ENCODE measurements around the gene RAB11FIP3. TPM values are rescaled to one million over a fixed set of nuclear protein-coding genes. Genes with fewer than 3 reads are reported as not detected.

RAB11FIP3 gene
- total RNA-seq, 1 donor, result 25.3 TPM

GRCh38 chr16:530111-530817, 104.8 kb downstream of the RAB11FIP3 start:
- H3K4me3 ChIP-seq (ENCODE audit: insufficient read depth, low read length), result peak overlapping the region; percentile 86
- H3K9me3 ChIP-seq (ENCODE audit: low read depth, low read length), result no peaks in the 10 kb centered on the region
- H2AFZ ChIP-seq (ENCODE audit: low read length), result no peak overlapping the region
- peak; percentile 87 for DNase-seq (ENCODE audit: insufficient read length, low spot score, missing footprints)
- peaks cover 85% of the 10 kb centered on the region for H3K79me2 ChIP-seq (ENCODE audit: insufficient read depth, low read length)
- peaks cover 29% of the 10 kb centered on the region for H3K4me1 ChIP-seq (ENCODE audit: insufficient read depth, low read length)
- H3K36me3 ChIP-seq (ENCODE audit: insufficient read depth, low read length), result peaks cover 3% of the 10 kb centered on the region
- H3K4me2 ChIP-seq (ENCODE audit: insufficient read depth, low read length), result no peak overlapping the region
- no peak for TF ChIP-seq CTCF (IDR thresholded peaks at IDR 0.05; ENCODE audit: extremely low read depth, low read depth, low read length)
- no peaks in the 10 kb centered on the region for H3K27me3 ChIP-seq (ENCODE audit: insufficient read depth, low read length)
- peaks cover 71% of the 10 kb centered on the region for H4K20me1 ChIP-seq (ENCODE audit: insufficient read depth, low read length)
- H3K27ac ChIP-seq (ENCODE audit: low read depth, low read length), result peak overlapping the region; percentile 72

GRCh38 chr16:531494-532125, 106.2 kb downstream of the RAB11FIP3 start:
- H4K20me1 ChIP-seq (ENCODE audit: insufficient read depth, low read length), result peaks cover 68% of the 10 kb centered on the region
- H3K4me2 ChIP-seq (ENCODE audit: insufficient read depth, low read length), result no peak overlapping the region
- peaks cover 23% of the 10 kb centered on the region for H3K4me1 ChIP-seq (ENCODE audit: insufficient read depth, low read length)
- no peak overlapping the region for H2AFZ ChIP-seq (ENCODE audit: low read length)
- peaks cover 3% of the 10 kb centered on the region for H3K36me3 ChIP-seq (ENCODE audit: insufficient read depth, low read length)
- H3K27me3 ChIP-seq (ENCODE audit: insufficient read depth, low read length), result no peaks in the 10 kb centered on the region
- DNase-seq (ENCODE audit: insufficient read length, low spot score, missing footprints), result no peak
- H3K9me3 ChIP-seq (ENCODE audit: low read depth, low read length), result no peaks in the 10 kb centered on the region
- no peak overlapping the region for H3K4me3 ChIP-seq (ENCODE audit: insufficient read depth, low read length)
- no peak overlapping the region for H3K27ac ChIP-seq (ENCODE audit: low read depth, low read length)
- peaks cover 89% of the 10 kb centered on the region for H3K79me2 ChIP-seq (ENCODE audit: insufficient read depth, low read length)
- TF ChIP-seq CTCF (IDR thresholded peaks at IDR 0.05; ENCODE audit: extremely low read depth, low read depth, low read length), result no peak

GRCh38 chr16:533391-534123, 108.1 kb downstream of the RAB11FIP3 start:
- Histone ChIP-seq H3K4me2 (ENCODE audit: insufficient read depth, low read length) (no peak overlapping the region), H2AFZ (ENCODE audit: low read length) (no peak overlapping the region), H3K4me3 (ENCODE audit: insufficient read depth, low read length) (no peak overlapping the region), H3K27ac (ENCODE audit: low read depth, low read length) (no peak overlapping the region), H3K79me2 (ENCODE audit: insufficient read depth, low read length) (peaks cover 98% of the 10 kb centered on the region), H3K9me3 (ENCODE audit: low read depth, low read length) (no peaks in the 10 kb centered on the region), H3K27me3 (ENCODE audit: insufficient read depth, low read length) (no peaks in the 10 kb centered on the region), H3K4me1 (ENCODE audit: insufficient read depth, low read length) (peaks cover 21% of the 10 kb centered on the region), H3K36me3 (ENCODE audit: insufficient read depth, low read length) (peaks cover 8% of the 10 kb centered on the region), H4K20me1 (ENCODE audit: insufficient read depth, low read length) (peaks cover 72% of the 10 kb centered on the region)
- DNase-seq (ENCODE audit: insufficient read length, low spot score, missing footprints), result no peak
- no peak for TF ChIP-seq CTCF (IDR thresholded peaks at IDR 0.05; ENCODE audit: extremely low read depth, low read depth, low read length)

- Histone ChIP-seq H3K4me3 (ENCODE audit: insufficient read depth, low read length) (no peak overlapping the region), H3K4me1 (ENCODE audit: insufficient read depth, low read length) (peaks cover 16% of the 10 kb centered on the region), H3K27me3 (ENCODE audit: insufficient read depth, low read length) (no peaks in the 10 kb centered on the region), H3K9me3 (ENCODE audit: low read depth, low read length) (no peaks in the 10 kb centered on the region), H4K20me1 (ENCODE audit: insufficient read depth, low read length) (peaks cover 68% of the 10 kb centered on the region), H3K4me2 (ENCODE audit: insufficient read depth, low read length) (no peak overlapping the region), H3K27ac (ENCODE audit: low read depth, low read length) (no peak overlapping the region), H3K79me2 (ENCODE audit: insufficient read depth, low read length) (peaks cover 98% of the 10 kb centered on the region), H3K36me3 (ENCODE audit: insufficient read depth, low read length) (peaks cover 8% of the 10 kb centered on the region), H2AFZ (ENCODE audit: low read length) (no peak overlapping the region)
- TF ChIP-seq CTCF (IDR thresholded peaks at IDR 0.05; ENCODE audit: extremely low read depth, low read depth, low read length), result no peak
- no peak for DNase-seq (ENCODE audit: insufficient read length, low spot score, missing footprints)
Measured at GRCh38 chr16:534135-534534, 108.7 kb downstream of the RAB11FIP3 start.

Measured in osteoblast (primary cell).